Measurements from ENCODE around the gene FOXP1. TPM values are rescaled to one million over a fixed set of nuclear protein-coding genes. Genes with fewer than 3 reads are reported as not detected.

FOXP1 gene
- total RNA-seq, 3 donors from 2014 or later: 61.9 to 267 (median 146) TPM

- H3K4me1 ChIP-seq: no peaks in the 10 kb centered on the region
- H3K27me3 ChIP-seq: no peaks in the 10 kb centered on the region
- no peaks in the 10 kb centered on the region for H3K36me3 ChIP-seq
Measured at GRCh38 chr3:71309886-71310285, 273.6 kb downstream of the FOXP1 start.

DNA sequence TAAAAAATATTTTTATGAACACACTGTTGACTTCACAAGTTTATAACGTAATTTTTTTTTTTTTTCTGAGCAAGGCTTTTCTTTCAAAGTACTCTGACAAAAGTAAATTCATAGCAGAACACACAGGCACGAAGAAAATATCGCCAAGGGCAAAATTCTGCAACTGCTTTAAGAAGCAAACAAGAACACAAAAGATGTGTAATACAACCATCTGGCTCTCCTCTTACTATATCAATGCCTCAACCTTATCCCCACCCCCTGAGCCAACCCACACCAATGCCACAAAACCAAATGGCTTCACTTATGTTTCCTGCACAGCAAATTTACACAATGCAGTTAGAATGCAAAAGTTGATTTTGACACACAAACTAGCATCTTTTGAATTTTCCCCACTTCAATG lies 274.2 kb downstream of the FOXP1 start:
- no peaks in the 10 kb centered on the region for H3K36me3 ChIP-seq
- TF ChIP-seq POLR2A (IDR thresholded peaks at IDR 0.05) (no peak), POLR2AphosphoS5 (IDR thresholded peaks at IDR 0.05) (no peak)
- TF ChIP-seq, protein P1, sequence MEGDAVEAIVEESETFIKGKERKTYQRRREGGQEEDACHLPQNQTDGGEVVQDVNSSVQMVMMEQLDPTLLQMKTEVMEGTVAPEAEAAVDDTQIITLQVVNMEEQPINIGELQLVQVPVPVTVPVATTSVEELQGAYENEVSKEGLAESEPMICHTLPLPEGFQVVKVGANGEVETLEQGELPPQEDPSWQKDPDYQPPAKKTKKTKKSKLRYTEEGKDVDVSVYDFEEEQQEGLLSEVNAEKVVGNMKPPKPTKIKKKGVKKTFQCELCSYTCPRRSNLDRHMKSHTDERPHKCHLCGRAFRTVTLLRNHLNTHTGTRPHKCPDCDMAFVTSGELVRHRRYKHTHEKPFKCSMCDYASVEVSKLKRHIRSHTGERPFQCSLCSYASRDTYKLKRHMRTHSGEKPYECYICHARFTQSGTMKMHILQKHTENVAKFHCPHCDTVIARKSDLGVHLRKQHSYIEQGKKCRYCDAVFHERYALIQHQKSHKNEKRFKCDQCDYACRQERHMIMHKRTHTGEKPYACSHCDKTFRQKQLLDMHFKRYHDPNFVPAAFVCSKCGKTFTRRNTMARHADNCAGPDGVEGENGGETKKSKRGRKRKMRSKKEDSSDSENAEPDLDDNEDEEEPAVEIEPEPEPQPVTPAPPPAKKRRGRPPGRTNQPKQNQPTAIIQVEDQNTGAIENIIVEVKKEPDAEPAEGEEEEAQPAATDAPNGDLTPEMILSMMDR (IDR thresholded peaks at IDR 0.05): no peak
- H3K9me3 ChIP-seq: no peaks in the 10 kb centered on the region
- H3K27ac ChIP-seq: no peak overlapping the region
- no peak for DNase-seq (ENCODE audit: low spot score in 2 of 2)
- no peaks in the 10 kb centered on the region for H3K27me3 ChIP-seq
- intact Hi-C loops (cut with DNase I; ENCODE audit: low total_unique reads): loop anchor here (10.0 kb wide), 1 partner anchor 245 kb away; no protein-coding TSS in a partner anchor
- H3K4me1 ChIP-seq: no peaks in the 10 kb centered on the region
- no peak overlapping the region for H3K4me3 ChIP-seq

More at GRCh38 chr3:71309886-71310285, 273.6 kb downstream of the FOXP1 start:
- no peak overlapping the region for H3K4me3 ChIP-seq
- H3K27ac ChIP-seq: no peak overlapping the region
- TF ChIP-seq POLR2AphosphoS5 (IDR thresholded peaks at IDR 0.05) (no peak), POLR2A (IDR thresholded peaks at IDR 0.05) (no peak)
- TF ChIP-seq, protein P1 (IDR thresholded peaks at IDR 0.05): no peak
- H3K9me3 ChIP-seq: no peaks in the 10 kb centered on the region
- intact Hi-C loops (cut with DNase I; ENCODE audit: low total_unique reads): loop anchor here (10.0 kb wide), 1 partner anchor 245 kb away; no protein-coding TSS in a partner anchor
- no peak for DNase-seq (ENCODE audit: low spot score in 2 of 2)

- no peak overlapping the region for H3K4me3 ChIP-seq
- no peak overlapping the region for H3K27ac ChIP-seq
- H3K27me3 ChIP-seq: no peaks in the 10 kb centered on the region
- TF ChIP-seq POLR2A (IDR thresholded peaks at IDR 0.05) (no peak), POLR2AphosphoS5 (IDR thresholded peaks at IDR 0.05) (no peak)
- TF ChIP-seq, protein P1 (IDR thresholded peaks at IDR 0.05): no peak
- no peaks in the 10 kb centered on the region for H3K36me3 ChIP-seq
- no peaks in the 10 kb centered on the region for H3K9me3 ChIP-seq
- H3K4me1 ChIP-seq: no peaks in the 10 kb centered on the region
- intact Hi-C loops (cut with DNase I; ENCODE audit: low total_unique reads): loop anchor here (10.0 kb wide), 1 partner anchor 244 kb away; no protein-coding TSS in a partner anchor
- DNase-seq (ENCODE audit: low spot score in 2 of 2): no peak
Measured at GRCh38 chr3:71308836-71309235, 274.7 kb downstream of the FOXP1 start.

DNA sequence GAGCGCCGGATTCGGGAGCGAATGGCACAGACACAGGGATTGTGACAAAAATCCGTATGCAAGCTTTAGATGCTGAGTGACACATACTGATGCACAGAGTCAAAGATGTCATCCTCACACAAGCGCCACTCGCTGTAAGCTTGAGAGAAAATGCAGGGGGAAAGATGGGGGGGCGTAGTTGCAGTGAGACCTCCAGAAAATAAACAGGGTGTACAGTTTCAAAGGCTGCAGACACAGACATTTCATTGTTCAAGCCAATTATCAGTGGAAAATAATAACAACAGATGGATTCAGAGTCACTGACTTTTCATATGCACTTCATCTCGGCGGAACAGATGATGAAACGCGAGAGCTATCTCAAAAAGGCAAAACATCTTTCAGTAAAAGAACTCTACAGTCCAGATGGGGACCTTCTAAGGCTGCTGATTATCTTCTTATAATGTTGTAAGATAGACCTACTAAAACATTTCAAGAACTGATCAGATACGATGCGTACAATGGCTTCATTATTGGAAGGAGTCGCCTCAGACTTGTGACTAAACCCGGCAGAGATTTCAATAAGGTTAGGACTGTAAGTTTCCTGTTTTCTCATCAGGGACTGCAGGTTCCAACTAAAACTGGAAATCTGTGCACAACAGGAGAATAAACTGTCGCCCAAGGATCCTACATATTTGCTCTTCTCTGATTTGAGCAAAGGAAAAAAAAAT lies 275.4 kb downstream of the FOXP1 start:
- TF ChIP-seq, protein P1 (IDR thresholded peaks at IDR 0.05): no peak
- Histone ChIP-seq H3K9me3 (no peaks in the 10 kb centered on the region), H3K27me3 (no peaks in the 10 kb centered on the region), H3K4me1 (no peaks in the 10 kb centered on the region), H3K36me3 (no peaks in the 10 kb centered on the region), H3K27ac (no peak overlapping the region), H3K4me3 (no peak overlapping the region)
- intact Hi-C loops (cut with DNase I; ENCODE audit: low total_unique reads): loop anchor here (10.0 kb wide), 1 partner anchor 243 kb away; no protein-coding TSS in a partner anchor
- DNase-seq (ENCODE audit: low spot score in 2 of 2): no peak

Data from breast epithelium (tissue), 4 donors.